GM21381 (cell line): ENCODE measurements around the gene ERCC6.

Experiments used
- ATAC-seq: cut with Tn5 transposase; IDR thresholded peaks from one replicate; pipeline ENCODE4 v1.9.1; 2021; ENCODE audit warnings: mild to moderate bottlenecking, moderate library complexity; ENCODE audit not compliant: unreplicated experiment

Gene ERCC6

GRCh38 chr10:49538381-49539319 is at the start of gene ERCC6:
TSS of gene ERCC6 (minus strand) at chr10:49539121.
- ATAC-seq = peak; percentile 82

GRCh38 chr10:49587981-49588380 is 49.1 kb upstream of the ERCC6 start:
- no peak for ATAC-seq

GRCh38 chr10:49585387-49585786 is 46.5 kb upstream of the ERCC6 start:
- no peak for ATAC-seq

GRCh38 chr10:49579621-49580020 is 40.7 kb upstream of the ERCC6 start:
- ATAC-seq = no peak

GRCh38 chr10:49578392-49578791 is 39.5 kb upstream of the ERCC6 start:
- no peak for ATAC-seq

GRCh38 chr10:49577182-49577925 is 38.4 kb upstream of the ERCC6 start:
- ATAC-seq = no peak

- ATAC-seq = no peak
Observed at GRCh38 chr10:49575489-49576072, 36.7 kb upstream of the ERCC6 start.

GRCh38 chr10:49572594-49573114 is 33.7 kb upstream of the ERCC6 start:
- ATAC-seq = no peak

GRCh38 chr10:49571388-49571787 is 32.5 kb upstream of the ERCC6 start:
- ATAC-seq = no peak

- ATAC-seq = no peak
Observed at GRCh38 chr10:49569031-49569631, 30.2 kb upstream of the ERCC6 start.

- peak; percentile 68 for ATAC-seq
Observed at GRCh38 chr10:49568235-49568634, 29.3 kb upstream of the ERCC6 start.

GRCh38 chr10:49567810-49568209 is 28.9 kb upstream of the ERCC6 start:
- ATAC-seq = peak; percentile 27

GRCh38 chr10:49564461-49565009 is 25.6 kb upstream of the ERCC6 start:
- no peak for ATAC-seq

GRCh38 chr10:49562893-49563292 is 24.0 kb upstream of the ERCC6 start:
- ATAC-seq = no peak

GRCh38 chr10:49560526-49560925 is 21.6 kb upstream of the ERCC6 start:
- no peak for ATAC-seq

GRCh38 chr10:49559476-49559875 is 20.6 kb upstream of the ERCC6 start:
- ATAC-seq = no peak

GRCh38 chr10:49558190-49558589 is 19.3 kb upstream of the ERCC6 start:
- ATAC-seq = no peak

GRCh38 chr10:49557681-49558080 is 18.8 kb upstream of the ERCC6 start:
- no peak for ATAC-seq

- no peak for ATAC-seq
Observed at GRCh38 chr10:49556723-49557122, 17.8 kb upstream of the ERCC6 start.

- ATAC-seq = no peak
Observed at GRCh38 chr10:49552277-49552676, 13.4 kb upstream of the ERCC6 start.

- ATAC-seq = no peak
Observed at GRCh38 chr10:49550563-49550962, 11.6 kb upstream of the ERCC6 start.
